GM19193 (cell line): Measurements from ENCODE around the gene SLC23A3.

ENCODE experiments used
- POLR2A ChIP-seq: IDR thresholded peaks from 4 replicates; pipeline ENCODE4 v1.6.1; 2011; ENCODE audit not compliant: insufficient read depth, insufficient read length; ENCODE audit errors: extremely low read depth

The SLC23A3 gene, protein sequence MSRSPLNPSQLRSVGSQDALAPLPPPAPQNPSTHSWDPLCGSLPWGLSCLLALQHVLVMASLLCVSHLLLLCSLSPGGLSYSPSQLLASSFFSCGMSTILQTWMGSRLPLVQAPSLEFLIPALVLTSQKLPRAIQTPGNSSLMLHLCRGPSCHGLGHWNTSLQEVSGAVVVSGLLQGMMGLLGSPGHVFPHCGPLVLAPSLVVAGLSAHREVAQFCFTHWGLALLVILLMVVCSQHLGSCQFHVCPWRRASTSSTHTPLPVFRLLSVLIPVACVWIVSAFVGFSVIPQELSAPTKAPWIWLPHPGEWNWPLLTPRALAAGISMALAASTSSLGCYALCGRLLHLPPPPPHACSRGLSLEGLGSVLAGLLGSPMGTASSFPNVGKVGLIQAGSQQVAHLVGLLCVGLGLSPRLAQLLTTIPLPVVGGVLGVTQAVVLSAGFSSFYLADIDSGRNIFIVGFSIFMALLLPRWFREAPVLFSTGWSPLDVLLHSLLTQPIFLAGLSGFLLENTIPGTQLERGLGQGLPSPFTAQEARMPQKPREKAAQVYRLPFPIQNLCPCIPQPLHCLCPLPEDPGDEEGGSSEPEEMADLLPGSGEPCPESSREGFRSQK

DNA sequence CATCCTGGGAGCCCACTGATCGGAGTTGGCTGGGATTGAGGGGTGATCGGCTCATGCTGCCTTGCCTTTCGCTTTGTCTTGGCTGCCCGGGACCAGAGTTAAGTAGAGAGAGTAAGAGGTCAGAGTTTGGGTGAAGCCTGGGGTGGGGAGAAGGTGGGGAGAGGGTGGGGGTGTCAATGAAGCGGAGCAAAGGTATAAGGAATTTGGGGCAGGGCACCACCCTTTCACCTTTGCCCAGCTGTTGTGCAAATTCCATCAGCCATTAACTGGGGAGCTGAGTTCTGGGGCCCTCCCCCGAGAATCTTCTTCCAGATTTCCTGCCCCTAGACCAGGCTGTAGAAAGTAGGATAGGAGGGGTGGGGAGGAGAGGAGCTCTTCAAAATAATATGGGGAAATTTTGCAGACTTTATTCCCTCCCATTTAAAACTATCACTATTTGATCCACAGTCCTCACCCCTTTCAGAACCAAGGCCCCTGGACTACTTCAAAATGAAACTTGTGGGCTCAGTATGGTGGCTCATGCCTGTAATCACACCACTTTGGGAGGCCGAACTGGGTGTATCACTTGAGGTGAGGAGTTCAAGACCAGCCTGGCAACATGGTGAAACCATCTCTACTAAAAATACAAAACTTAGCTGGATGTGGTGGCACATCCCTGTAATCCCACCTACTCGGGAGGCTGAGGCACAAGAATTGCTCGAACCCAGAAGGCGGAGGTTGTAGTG, at the start of gene SLC23A3:
TSS of gene SLC23A3 (minus strand) at position 100 of the 725 bp plus-strand sequence. CDS start at position 55, 45 bp downstream.
- TF ChIP-seq POLR2A, result no peak

DNA sequence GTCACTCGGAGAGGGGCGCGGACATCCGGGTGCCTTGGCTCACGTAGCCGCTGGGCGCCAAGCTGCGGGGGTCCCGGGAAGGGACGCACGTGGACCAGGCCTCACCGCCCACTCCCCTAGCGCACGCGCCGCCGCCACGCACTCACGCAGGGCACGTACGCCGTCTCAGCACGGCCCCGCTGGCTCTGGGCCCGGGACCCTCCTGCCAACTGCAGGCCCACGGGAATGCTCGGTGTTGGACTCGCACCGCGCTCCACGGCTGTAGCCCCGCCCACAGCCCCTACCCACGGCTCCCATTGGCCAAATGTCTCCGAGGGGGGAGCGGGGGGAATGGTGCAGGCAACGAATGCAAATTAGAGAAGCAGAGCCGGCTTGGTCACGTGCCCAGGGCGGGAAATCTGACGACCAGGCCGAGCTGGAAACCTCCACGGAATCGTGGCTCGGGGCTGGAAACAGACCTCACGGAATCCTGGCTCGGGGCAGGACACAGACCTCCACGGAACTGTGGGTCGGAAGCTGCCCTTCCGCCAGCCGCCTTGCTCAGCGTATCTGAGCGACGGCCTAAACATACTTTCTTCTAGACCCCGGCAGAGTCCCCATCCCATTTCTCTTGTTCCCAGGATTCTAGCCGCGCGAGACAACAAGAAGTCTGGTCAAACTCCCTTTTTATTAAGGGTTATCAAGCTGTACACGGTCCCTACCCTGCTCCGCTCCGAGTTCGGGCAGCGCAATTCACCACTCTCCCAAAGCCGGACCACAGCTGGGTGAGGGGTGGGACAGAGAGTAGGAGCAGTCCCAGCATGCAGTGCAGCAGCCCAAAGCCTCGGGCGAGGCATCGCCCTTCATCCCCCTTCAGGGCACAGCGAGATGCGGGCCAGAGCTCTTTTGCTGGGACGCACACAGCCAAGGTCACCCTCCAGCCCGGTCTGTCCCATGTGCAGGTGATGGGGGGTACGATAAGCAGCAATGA, 49.2 kb upstream of the SLC23A3 start, which contains the start of gene ABCB6:
TSS of gene ABCB6 (minus strand) at position 227 of the 970 bp plus-strand sequence. CDS start 285 bp downstream, outside the sequence.
- peak; percentile 87 for TF ChIP-seq POLR2A

DNA sequence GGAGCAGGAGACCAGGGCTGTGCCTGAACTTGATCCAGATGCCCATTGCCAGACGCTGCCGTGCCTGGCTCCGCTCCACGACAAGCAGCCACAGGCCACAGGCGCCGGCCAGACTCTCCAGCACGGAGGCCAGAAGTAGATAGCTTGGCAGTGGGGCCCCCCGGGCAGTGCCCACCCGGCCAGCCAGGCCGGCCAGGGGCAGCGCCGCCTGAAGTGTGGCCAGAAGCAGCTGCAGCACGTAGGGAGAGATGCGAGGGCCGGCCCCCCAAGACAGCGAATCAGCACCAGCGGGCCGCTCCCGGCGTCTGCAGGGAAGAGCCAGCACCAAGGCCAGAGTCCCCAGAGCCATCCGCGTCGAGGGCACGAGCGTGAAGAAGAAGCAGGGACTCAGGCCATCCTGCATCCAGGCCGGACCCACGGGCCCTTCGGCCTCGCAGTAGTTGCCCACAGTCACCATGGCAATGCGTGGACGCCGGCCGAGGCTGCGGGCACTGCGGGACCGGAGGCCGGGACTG, 48.4 kb upstream of the SLC23A3 start:
- TF ChIP-seq POLR2A, result no peak

DNA sequence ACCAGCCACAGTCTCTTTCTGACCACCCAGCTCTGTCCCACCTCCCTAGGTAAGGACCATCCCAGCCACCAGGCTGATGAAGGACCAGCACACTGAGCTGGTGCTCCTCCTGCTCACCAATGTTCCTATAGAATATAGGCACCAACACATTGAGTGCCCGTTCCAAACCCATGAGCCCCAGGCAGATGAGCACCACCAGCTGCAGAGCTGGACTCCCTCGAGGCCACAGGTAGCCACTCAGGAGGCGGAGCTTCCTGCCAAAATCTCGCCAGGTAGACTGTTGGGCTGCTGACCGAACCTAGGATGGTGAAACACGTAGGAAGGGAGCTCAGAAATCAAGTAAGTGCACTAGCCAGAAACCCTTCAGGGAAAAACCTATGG, 46.7 kb upstream of the SLC23A3 start:
- TF ChIP-seq POLR2A, result no peak

DNA sequence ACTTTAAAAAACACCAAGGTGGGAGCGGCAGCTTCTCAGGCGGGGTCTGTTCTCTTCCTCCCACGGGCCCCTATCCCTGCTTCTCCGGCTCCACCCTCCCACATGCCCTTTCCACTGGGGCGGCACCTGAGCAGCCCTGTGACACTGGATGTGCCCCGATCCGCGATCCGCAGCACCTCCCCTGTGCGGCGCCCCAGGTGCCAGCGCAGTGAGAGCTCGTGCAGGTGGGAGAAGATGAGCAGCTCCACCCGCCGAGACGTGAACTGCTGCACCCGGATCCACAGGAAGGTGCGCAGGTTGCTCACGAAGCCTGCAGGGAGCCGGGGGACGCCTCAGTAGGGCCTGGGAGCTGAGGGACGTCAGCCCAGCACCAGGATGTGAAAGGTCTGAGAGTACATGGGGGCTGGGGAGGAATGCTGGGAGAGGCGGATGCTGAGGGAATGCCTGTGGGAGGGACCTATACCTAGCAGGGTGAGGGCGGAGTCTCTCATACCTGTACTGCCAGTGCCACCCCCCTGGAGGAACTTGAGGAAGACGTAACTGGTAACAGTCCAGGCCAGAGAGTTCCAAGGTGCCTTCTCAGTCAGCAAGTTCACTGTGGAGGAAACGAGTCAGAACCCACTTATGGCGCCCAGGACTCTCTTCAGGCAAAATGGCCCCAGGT, 46.2 kb upstream of the SLC23A3 start:
- TF ChIP-seq POLR2A, result no peak

DNA sequence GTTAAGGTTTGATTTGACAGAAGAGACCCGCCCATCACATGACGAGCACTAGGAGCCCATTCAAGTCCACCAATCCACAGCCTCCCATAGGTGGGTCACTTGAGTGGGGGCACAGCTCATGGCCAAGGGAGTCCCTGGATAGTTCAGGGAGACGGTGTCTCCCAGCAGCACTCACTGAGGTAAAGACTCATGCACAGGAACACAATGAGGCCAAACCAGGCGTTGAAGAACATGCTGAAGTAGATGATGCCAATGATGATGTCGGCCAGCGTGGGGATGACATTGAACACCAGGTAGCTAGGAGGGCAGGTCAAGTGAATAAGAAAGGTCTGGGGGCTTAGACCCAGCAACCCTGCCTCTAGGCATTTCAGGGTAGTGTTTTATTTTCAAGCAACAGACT, 45.0 kb upstream of the SLC23A3 start:
- no peak for TF ChIP-seq POLR2A

DNA sequence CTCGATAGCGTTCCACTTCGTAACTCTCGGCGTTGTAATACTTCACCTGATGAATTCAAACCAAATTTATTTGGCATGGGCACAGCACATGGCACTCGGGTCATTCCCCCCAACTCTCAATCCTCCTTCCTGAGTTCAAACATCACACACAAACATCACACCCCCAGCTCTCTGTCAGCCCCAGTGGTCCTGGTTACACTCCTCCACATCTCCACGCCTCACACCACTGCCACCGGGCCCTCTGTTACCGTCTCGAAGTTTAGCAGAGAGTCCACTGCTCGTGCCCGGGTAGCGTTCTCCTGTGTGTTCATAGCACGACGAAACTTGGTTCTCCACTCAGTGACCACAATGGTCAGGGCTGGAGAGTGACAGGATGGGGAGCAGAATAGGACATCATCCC, 44.3 kb upstream of the SLC23A3 start:
- TF ChIP-seq POLR2A, result no peak

DNA sequence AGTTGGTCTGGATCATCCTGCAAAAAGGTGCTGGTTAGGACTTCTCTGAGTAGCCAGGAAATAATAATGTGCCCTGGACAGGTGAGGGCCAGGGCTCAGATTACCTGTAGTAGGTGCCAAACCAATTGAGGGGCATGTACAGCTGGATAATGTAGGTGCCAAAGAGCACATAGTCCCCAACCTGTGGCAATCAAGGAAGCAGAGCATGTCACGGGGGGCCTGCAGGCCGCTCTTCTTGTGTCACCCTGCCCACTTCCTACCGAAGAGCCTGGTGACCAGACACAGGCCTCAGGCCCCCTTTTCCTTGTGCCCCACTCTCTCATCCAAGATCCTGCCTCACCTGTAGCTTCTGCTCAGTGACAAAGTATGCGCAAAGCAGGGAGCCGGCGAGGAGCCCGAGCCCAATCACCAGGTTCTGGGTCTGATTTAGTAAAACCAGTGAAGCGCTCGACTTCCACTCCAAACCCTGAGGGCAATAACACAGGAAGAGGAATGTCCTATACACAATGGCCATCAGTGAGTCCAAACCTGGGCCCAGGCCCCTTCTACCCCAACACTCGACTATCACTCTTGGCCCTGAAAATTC, 43.8 kb upstream of the SLC23A3 start:
- TF ChIP-seq POLR2A, result no peak

DNA sequence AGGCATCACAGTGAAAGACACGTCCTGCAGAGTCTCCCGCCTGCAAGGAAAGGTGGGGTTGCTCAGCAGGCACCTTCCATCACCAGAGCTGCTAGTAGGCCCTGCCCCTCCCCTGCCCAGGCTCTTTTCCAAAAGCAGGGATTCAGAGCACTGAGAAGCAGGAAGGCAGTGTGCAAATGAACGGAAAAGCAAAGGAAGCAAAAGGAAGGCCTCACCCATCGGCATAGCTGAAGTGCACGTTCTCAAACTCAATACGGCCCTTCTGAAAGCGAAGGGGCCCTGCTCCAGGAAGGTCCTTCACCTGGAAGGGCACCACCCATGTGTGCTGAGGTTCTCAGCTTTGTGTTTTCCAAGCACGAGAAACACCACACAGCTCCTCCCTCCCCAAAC, 43.2 kb upstream of the SLC23A3 start:
- TF ChIP-seq POLR2A, result no peak

DNA sequence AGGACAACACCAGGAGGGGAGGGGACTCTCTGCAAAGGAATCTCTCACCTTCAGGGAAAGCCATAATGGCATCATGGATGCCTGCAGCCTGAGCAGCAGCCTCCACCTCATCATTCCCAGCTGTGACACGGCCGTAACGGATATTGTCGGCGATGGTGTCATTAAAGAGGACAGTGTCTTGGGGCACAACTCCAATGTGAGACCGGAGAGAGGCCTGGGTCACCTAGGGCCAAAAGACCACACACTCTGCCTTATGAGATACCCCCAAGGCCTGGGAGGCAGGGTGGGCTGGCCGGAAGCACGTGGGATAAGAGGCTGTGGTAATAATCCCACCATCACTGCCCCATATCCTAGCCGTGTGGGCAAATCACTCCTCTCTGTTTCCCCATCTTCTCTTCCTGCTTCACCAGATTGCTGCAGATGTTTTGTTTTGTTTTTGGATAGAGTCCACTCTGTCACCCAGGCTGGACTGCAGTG, 41.1 kb upstream of the SLC23A3 start:
- no peak for TF ChIP-seq POLR2A

DNA sequence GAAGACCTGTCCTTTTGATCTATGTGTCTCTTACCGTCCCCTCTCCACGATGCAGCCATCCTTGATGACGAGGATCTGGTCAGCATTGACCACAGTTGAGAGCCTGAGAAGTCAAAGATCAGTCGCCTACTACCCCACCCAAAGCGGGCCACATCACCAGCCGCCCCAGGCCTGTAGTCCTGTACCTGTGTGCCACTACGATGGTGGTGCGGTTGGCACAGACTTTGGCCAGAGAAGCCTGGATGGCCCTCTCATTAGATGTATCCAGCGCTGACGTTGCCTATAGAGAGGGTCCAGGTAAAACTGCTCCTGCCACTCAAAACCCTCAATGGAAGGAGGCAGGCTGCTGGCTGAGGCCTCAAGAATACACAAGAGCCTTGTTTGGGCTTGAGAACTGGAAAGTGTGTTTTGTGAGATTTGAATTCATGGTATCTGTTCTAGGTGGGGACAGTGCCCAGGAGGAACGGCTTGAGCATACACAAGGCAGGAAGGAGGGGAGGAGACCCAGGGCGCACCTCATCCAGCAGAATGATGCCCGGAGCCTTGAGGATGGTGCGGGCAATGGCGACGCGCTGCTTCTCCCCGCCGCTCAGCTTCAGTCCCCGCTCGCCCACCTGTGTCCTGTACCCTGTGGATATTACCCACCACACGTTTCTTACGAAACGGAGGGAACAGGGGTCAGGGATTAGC, 40.5 kb upstream of the SLC23A3 start:
- no peak for TF ChIP-seq POLR2A
